Panc1 (cell line): ENCODE results near the gene SULT1C3. TPM values are rescaled to one million over a fixed set of nuclear protein-coding genes. Genes with fewer than 3 reads are reported as not detected.

ENCODE experiments used
- ATAC-seq: fragments of 200-7000 bp; cut with Tn5 transposase; 2 replicates; pipeline ENCODE4 v1.9.1; 2020; ENCODE audit warnings: mild to moderate bottlenecking, moderate library complexity
- BruUV-seq: library from RNA; stranded (reverse); fragments of 400-500 nt; replicated peaks from 2 replicates; lab custom pipeline; 2021; lab: Mats Ljungman, UMichigan
- CTCF ChIA-PET: fragments of 300-600 bp; sonication (Branson Sonifier 250); formaldehyde crosslinking; loops from one replicate; lab custom pipeline; 2022; ENCODE audit warnings: antibody characterized with exemption; lab: Charles Lee
- POLR2A ChIA-PET: fragments of 300-600 bp; sonication (Branson Sonifier 250); formaldehyde crosslinking; loops from one replicate; lab custom pipeline; 2022; ENCODE audit warnings: antibody characterized with exemption; lab: Charles Lee
- DNase-seq: peaks from one replicate; pipeline ENCODE4 v3.0.0-alpha.2; 2010; ENCODE audit warnings: low read depth, low spot score
- H3K27ac ChIP-seq: 2 replicates; pipeline ENCODE4 v1.5.1; 2011; ENCODE audit warnings: mild to moderate bottlenecking, low read length, inconsistent platforms
- H3K27me3 ChIP-seq: fragments of 200-500 bp; sonication (Bioruptor generic); 2 replicates; pipeline ENCODE4 v1.6.0; 2014; ENCODE audit warnings: low read length, inconsistent platforms; ENCODE audit not compliant: control insufficient read depth, insufficient read depth
- H3K36me3 ChIP-seq: fragments of 200-500 bp; sonication (Bioruptor generic); 2 replicates; pipeline ENCODE4 v1.5.1; 2014; ENCODE audit warnings: inconsistent platforms, mild to moderate bottlenecking, low read length, moderate library complexity; ENCODE audit not compliant: control insufficient read depth, insufficient read depth
- H3K4me1 ChIP-seq: 2 replicates; pipeline ENCODE4 v1.5.1; 2011; ENCODE audit warnings: inconsistent platforms, mild to moderate bottlenecking, low read length, moderate library complexity; ENCODE audit not compliant: control insufficient read depth, insufficient read depth
- H3K4me3 ChIP-seq, 2 experiments: 2 replicates each; pipeline ENCODE4 v1.5.1; 2011 to 2012; ENCODE audit warnings: low read depth in 2 of 2, low read length in 2 of 2, mild to moderate bottlenecking in 2 of 2, inconsistent platforms in 1 of 2, moderate library complexity in 1 of 2
- H3K9me3 ChIP-seq: fragments of 200-500 bp; sonication (Bioruptor generic); 2 replicates; pipeline ENCODE4 v1.5.1; 2014; ENCODE audit warnings: low read depth, mild to moderate bottlenecking, inconsistent platforms, low read length, moderate library complexity; ENCODE audit not compliant: control insufficient read depth, insufficient read depth
- POLR2AphosphoS5 ChIP-seq: IDR thresholded peaks from 2 replicates; pipeline ENCODE4 v1.6.1; 2012; ENCODE audit warnings: mild to moderate bottlenecking, low read depth, low read length, moderate library complexity
- in situ Hi-C: cut with HindIII; loops from 2 replicates; pipeline ENCODE4 v1.10.0; 2016; ENCODE audit warnings: low sequenced_read_pairs, low pct_unique_long_range_greater_than_20kb
- intact Hi-C: fragments of 100-400 bp; cut with micrococcal nuclease; formaldehyde crosslinking; loops from one replicate; pipeline ENCODE4 v1.10.0; 2022; ENCODE audit not compliant: unreplicated experiment
- total RNA-seq: library from RNA; stranded (reverse); gene quantifications from one replicate; pipeline ENCODE4 v1.2.1, GENCODE V29; 2021; ENCODE audit not compliant: unreplicated experiment
- TF ChIP-seq, protein P1 (sequence below), 2 experiments: IDR thresholded peaks; 2 replicates each; pipeline ENCODE4 v1.6.1; 2011 to 2012; ENCODE audit warnings: low read depth in 2 of 2, control low read depth in 1 of 2, low read length in 1 of 2, mild to moderate bottlenecking in 1 of 2, moderate library complexity in 1 of 2; ENCODE audit not compliant: insufficient read depth in 1 of 2
- TF ChIP-seq, protein P2 (sequence below): fragments of 450-650 bp; IDR thresholded peaks from 2 replicates; pipeline ENCODE4 v1.5.1; 2017; ENCODE audit warnings: mild to moderate bottlenecking

Gene SULT1C3
- total RNA-seq, 1 experiment from 2014 or later = not detected

DNA sequence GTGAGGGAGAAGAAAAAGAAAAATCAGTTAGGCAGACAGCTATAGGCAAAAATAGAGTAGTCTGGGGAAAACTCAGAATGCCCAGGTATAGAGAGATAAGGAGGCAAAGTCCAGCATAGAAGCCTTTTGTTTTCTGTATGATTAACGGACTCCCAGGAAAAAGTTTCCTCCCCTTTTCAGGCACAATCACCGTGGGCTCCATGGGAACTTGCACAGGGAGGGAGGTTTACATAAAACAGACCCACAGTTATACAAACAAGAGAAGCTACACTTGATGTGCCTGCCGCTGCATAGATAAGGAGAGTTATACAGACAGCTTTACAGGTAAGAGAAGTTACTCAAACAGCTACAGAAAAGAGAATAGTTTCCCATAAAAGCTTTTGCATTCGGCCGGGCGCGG is 39.2 kb upstream of the SULT1C3 start:
- H3K4me3 ChIP-seq = no peak overlapping the region
- TF ChIP-seq, protein P1, sequence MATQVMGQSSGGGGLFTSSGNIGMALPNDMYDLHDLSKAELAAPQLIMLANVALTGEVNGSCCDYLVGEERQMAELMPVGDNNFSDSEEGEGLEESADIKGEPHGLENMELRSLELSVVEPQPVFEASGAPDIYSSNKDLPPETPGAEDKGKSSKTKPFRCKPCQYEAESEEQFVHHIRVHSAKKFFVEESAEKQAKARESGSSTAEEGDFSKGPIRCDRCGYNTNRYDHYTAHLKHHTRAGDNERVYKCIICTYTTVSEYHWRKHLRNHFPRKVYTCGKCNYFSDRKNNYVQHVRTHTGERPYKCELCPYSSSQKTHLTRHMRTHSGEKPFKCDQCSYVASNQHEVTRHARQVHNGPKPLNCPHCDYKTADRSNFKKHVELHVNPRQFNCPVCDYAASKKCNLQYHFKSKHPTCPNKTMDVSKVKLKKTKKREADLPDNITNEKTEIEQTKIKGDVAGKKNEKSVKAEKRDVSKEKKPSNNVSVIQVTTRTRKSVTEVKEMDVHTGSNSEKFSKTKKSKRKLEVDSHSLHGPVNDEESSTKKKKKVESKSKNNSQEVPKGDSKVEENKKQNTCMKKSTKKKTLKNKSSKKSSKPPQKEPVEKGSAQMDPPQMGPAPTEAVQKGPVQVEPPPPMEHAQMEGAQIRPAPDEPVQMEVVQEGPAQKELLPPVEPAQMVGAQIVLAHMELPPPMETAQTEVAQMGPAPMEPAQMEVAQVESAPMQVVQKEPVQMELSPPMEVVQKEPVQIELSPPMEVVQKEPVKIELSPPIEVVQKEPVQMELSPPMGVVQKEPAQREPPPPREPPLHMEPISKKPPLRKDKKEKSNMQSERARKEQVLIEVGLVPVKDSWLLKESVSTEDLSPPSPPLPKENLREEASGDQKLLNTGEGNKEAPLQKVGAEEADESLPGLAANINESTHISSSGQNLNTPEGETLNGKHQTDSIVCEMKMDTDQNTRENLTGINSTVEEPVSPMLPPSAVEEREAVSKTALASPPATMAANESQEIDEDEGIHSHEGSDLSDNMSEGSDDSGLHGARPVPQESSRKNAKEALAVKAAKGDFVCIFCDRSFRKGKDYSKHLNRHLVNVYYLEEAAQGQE (IDR thresholded peaks at IDR 0.05; ENCODE audit: insufficient read depth in 1 of 2, low read depth in 2 of 2, low read length in 1 of 2) = no peak
- intact Hi-C loops = no loop called here
- no peak for ATAC-seq
- H3K27ac ChIP-seq = no peak overlapping the region
- no peaks in the 10 kb centered on the region for H3K36me3 ChIP-seq
- H3K9me3 ChIP-seq = no peaks in the 10 kb centered on the region; the same call in 1 of the 2 replicates
- ChIA-PET POLR2A (no interaction called here), CTCF (no interaction called here)
- BruUV-seq = no TSS peak
- no peak for DNase-seq
- no peaks in the 10 kb centered on the region for H3K27me3 ChIP-seq
- in situ Hi-C loops = no loop called here
- no peaks in the 10 kb centered on the region for H3K4me1 ChIP-seq

GRCh38 chr2:108212671-108213070 is 27.1 kb upstream of the SULT1C3 start:
- no peak for ATAC-seq
- no peaks in the 10 kb centered on the region for H3K36me3 ChIP-seq
- H3K9me3 ChIP-seq = no peaks in the 10 kb centered on the region
- intact Hi-C loops = loop anchor here (10.0 kb wide), 1 partner anchor 372 kb away; no protein-coding TSS in a partner anchor
- no peak overlapping the region for H3K4me3 ChIP-seq
- POLR2A ChIA-PET = no interaction called here
- DNase-seq = no peak
- no TSS peak for BruUV-seq
- CTCF ChIA-PET = no interaction called here
- no peaks in the 10 kb centered on the region; the same call in 1 of the 2 replicates for H3K4me1 ChIP-seq
- no peaks in the 10 kb centered on the region for H3K27me3 ChIP-seq
- in situ Hi-C loops = no loop called here
- TF ChIP-seq, protein P2, sequence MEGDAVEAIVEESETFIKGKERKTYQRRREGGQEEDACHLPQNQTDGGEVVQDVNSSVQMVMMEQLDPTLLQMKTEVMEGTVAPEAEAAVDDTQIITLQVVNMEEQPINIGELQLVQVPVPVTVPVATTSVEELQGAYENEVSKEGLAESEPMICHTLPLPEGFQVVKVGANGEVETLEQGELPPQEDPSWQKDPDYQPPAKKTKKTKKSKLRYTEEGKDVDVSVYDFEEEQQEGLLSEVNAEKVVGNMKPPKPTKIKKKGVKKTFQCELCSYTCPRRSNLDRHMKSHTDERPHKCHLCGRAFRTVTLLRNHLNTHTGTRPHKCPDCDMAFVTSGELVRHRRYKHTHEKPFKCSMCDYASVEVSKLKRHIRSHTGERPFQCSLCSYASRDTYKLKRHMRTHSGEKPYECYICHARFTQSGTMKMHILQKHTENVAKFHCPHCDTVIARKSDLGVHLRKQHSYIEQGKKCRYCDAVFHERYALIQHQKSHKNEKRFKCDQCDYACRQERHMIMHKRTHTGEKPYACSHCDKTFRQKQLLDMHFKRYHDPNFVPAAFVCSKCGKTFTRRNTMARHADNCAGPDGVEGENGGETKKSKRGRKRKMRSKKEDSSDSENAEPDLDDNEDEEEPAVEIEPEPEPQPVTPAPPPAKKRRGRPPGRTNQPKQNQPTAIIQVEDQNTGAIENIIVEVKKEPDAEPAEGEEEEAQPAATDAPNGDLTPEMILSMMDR = no peak
- TF ChIP-seq, protein P1 (IDR thresholded peaks at IDR 0.05; ENCODE audit: insufficient read depth in 1 of 2, low read depth in 2 of 2, low read length in 1 of 2) = no peak
- TF ChIP-seq POLR2AphosphoS5 = no peak
- H3K27ac ChIP-seq = no peak overlapping the region
